GM19023 (cell line): Measurements from ENCODE around the gene PSMD13.
"Not testable (repeated sequence)": the region's sequence is repeated elsewhere in the genome, so short reads cannot be mapped to it uniquely, and the experiment has no call there.

Source experiments
- ATAC-seq: cut with Tn5 transposase; IDR thresholded peaks from one replicate; pipeline ENCODE4 v1.9.1; 2021; ENCODE audit warnings: mild to moderate bottlenecking, moderate library complexity; ENCODE audit not compliant: unreplicated experiment

The PSMD13 gene

DNA sequence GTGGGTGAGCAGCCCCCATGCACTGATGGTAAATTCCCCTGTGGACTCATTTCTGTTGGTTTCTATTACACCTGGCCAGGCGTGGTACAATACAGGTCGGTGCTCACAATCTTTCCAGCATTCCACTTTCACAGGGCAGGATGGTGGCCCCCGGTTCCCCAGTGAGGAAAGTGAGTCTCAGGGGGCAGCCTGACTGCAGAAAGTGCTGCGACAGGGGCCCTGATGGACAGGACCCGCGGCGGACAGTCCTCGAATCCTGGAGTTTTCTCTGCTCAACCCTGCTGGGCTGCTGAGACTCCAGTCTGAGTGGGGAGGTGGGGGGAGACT lies 49.1 kb downstream of the PSMD13 start:
- ATAC-seq, result no peak

DNA sequence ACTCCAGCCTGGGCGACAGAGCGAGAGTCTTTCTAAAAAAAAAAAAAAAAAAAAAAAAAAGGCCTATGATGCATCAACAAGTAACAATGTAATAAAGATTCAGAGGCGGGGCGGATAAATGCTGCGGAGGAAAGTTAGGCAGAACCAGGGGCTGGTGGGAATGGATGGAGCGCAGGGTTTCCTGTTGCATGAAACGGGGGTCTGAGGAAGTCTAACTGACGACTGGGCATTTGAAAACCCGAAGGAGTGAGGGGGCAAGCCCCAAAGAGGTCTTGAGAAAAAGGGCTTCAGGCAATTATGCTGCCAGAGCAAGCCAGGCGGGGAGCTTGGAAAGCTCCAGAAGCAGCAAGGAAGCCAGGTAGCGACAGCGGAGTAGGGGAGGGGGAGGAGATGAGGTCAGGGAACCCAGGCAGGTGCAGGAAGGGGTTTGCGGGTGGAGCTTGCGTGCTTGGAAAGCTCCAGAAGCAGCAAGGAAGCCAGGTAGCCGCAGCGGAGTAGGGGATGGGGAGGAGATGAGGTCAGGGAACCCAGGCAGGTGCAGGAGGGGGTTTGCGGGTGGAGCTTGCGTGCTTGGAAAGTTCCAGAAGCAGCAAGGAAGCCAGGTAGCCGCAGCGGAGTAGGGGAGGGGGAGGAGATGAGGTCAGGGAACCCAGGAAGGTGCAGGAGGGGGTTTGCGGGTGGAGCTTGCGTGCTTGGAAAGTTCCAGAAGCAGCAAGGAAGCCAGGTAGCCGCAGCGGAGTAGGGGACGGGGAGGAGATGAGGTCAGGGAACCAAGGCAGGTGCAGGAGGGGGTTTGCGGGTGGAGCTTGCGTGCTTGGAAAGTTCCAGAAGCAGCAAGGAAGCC lies 50.4 kb downstream of the PSMD13 start:
- not testable (repeated sequence) for ATAC-seq

DNA sequence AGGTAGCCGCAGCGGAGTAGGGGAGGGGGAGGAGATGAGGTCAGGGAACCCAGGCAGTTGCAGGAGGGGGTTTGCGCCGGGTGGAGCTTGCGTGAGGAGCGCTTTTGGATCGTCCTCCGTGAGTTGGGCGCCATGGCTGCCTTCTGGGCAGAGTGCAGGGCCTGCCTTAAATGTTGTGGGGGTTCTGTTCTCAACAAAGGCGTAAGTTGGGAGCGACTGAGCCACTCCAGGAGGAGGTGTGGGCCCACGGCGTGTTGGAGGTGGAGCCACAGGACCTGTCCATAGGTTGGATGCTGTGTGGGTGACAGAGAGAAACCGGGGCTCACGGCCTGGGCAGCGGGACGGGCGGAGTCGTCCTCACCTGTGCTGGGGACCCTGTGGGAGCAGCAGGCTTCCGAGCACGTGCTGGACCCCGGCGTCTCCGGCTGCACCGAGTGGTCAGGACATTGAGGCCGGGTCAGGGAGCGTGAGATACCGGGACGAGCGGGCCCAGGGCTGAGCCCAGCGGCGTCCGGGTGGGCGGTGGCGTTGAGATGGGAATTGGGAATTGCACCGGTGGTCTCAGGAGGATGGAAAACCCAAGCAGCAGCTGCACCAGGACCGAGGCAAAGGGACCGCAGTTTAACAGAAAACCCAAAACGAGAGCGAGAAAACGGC lies 51.2 kb downstream of the PSMD13 start:
- ATAC-seq, result no peak

DNA sequence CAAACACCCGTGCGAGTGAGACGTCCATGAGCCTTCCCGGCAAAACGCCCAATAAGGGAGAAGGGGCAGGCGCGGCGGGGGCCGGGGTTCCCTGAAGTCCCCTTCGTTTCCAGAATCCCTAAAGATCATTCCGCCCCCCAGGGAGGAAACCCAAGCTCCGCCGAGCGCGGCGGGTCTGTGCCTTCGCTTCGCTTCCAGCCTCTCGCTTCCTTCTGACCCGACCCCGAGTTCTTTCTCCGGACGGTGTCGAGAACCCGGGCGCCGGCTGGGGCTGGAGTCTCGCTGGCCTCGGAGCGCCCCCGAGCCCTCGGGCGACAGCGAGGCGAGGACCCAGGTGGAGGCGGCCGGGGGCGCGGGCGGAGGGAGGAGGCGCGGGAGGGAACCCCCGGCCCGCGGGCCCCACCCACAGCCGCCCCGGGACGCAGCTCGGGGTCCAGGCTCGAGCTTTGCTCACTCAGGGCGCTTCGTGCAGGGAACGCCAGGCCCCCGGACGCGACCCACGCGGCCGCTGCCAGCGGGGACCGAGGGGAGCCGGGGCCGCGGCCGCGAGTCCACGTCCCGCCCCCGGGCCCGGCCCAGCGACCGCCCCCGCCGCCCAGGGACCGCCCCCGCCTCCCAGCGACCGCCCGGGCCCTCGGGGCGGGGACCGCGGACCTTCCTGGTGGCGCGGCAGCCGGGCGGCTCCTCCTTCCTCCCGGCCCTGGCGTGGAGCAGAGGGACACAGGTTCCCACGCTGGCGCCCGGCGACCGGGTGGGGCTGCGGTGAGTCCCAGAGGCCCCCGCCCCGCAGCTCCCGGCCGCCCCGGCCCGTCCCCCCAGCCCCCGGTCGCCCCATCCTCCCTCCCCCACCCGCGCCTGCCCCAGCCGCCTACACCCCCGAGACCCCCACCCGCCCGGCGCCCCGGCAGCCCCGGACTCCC lies 52.0 kb downstream of the PSMD13 start, which contains the start of gene PGGHG:
TSS of gene PGGHG (plus strand) at position 649 of the 920 bp plus-strand sequence. CDS start 691 bp downstream, outside the sequence.
- peak; percentile 61 for ATAC-seq

DNA sequence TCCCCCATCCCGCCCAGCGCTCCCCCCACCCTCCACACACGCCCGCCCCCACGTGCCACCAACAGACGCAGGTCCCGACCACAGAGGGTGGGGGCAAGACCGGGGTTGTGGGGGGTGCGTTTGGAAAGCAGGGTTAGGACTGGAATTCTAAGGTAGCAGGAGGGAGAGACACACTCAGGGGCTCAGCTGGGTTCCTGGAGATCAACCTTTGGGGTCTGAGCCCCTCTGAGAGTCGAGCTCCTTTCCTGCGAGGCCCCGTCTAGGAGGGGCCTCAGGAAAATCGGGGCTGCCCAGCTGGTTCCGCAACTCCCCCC lies 52.6 kb downstream of the PSMD13 start:
- ATAC-seq, result no peak

DNA sequence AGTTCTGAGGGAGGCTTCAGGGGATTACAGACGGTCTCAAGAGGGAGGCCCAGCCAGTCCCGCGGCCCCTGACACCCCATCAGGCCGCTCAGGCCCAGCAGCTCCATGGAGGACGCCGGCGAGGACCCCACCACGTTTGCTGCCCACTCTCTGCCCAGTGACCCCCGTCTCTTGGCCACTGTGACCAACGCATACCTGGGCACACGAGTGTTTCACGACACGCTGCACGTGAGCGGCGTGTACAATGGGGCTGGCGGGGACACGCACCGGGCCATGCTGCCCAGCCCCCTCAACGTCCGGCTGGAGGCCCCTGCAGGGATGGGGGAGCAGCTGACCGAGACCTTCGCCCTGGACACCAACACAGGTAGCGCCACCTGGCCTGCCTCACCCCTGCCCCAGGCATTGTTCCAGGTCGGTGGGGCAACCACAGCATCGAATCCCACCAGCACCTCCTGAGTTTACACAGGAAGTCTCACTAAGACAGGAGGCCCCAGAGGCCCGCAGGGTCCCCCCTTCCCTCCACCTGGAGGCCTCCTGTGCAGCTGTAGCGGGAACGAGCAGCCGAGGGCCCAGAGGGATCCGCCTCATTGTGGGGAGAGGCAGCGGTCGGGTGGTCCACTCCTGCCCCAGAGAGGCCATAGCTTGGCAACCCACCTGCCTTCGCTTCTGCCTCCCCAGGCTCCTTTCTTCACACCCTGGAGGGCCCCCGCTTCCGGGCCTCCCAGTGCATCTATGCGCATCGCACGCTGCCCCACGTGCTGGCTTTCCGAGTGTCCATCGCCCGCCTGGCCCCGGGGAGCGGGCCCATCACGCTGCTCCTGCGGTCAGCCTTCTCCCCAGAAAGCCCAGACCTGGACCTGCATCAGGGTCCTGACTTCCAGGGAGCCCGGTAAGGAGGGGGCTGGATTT lies 53.2 kb downstream of the PSMD13 start:
- no peak for ATAC-seq

DNA sequence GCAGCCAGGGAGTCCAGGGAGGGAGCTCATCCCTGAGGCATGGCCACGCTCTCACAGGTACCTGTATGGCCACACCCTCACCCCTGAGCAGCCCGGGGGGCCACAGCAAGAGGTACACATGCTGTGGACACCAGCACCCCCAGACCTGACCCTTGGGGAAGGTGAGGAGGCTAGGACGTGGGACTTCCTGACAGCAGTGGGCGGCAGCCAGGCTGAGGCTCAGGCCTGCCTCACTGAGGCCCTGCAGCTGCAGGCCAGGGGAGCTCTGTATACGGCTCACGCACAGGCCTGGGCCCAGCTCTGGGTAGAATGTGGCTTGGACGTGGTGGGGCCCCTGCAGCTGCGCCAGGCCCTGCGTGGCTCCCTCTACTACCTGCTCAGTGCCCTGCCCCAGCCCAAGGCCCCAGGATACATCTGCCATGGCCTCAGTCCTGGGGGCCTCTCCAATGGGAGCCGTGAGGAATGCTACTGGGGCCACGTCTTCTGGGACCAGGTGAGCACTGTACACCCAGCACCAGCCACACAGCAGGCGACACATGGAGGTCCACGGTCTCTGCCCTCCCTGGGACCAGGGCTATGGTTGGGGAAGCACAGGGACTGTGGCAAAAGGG lies 54.0 kb downstream of the PSMD13 start:
- no peak for ATAC-seq

DNA sequence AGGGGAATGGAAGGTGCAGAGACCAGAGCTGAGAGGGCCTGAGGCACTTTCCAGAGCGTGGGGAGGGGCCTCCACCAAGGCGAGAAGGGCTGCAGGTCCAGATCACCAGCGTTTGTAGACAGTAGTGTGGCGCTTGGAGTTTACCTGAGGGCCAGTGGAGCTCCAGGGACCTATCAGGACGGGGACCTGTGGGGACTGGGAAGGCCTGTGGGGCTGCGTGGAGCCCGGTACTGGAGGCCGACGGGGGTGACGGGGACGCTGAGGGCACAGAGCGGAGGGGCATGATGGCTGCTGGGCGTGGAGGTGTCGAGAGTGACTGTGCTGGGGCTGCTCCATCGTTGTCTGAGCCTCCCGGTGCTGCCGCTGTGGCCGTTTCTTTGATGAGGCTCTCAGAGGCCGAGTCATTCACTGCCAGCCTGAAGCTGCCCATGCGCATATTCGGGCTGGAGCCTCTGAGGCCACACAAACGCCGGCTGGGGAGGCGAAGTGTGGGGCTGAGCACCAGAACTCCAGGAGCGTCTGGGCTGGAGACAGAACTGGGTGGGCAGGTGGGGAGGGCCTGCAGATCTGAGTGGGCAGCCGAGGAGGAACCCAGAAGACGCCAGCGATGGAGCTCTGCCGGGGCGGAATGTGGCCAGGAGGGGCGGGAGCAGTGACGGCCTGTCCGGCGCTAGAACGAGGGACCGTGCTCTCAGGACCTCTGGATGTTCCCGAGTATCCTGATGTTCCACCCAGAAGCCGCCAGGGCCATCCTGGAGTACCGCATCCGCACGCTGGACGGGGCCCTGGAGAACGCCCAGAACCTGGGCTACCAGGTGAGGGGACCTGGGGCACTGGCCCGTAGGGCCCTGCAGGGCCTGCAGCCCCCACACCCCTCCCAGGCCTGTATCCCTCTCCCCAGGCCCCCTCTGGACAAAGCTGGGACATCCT lies 54.8 kb downstream of the PSMD13 start:
- ATAC-seq, result no peak

DNA sequence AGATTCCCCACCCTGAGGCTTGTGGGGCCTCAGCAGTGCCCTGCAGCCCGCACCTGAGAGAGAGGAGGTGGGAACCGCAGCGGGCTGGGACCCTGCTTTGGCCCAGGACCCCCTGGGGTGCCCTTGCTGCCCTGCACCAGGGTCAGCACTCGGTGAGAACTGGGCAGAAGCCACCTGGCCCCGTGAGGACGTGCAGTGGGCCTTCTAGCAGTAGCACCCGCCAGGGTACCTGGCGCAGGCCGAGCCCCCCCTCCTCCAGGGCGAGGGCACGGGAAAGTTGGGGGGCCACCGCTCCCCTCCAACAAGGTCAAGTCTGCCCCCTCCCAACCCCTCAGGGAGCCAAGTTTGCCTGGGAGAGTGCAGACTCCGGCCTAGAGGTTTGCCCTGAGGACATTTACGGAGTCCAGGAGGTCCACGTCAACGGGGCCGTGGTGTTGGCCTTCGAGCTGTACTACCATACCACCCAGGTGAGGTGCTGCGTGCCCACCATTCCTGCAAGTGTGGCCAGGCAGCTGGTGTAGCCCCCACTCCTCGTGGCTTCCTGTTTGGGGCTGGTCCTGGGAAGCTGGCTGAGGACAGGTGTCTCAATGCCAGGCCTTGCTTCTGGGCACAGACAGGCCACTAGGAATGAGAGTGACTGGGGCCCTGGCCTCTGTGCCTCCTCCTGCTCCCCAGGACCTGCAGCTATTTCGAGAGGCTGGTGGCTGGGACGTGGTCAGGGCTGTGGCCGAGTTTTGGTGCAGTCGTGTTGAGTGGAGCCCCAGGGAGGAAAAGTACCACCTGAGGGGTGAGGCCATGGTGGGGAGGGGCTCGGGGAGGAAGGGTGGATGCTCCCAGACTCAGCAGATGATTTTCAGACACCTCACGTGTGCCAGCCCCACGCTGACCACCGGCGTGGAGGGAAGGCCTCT lies 55.7 kb downstream of the PSMD13 start:
- ATAC-seq, result no peak

DNA sequence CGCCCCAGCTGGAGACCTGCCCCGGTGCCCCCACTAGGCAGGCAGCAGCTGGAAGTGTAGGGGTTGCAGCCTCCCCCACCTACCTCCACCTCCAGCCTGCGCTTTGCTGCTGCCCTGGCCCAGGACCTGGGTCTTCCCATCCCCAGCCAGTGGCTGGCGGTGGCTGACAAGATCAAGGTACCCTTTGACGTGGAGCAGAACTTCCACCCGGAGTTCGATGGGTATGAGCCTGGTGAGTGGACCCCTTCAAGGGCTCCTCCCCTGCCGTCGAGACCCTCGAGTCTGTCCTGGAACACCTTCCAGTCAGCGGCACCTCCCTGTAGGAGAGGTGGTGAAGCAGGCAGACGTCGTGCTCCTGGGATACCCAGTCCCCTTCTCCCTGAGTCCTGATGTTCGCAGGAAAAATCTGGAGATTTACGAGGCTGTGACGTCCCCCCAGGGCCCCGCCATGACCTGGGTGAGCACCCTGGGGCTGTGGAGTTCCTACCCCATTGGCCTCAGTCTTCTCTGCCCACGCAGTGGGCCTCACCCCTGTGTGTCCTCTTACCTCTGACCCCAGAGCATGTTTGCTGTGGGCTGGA lies 56.6 kb downstream of the PSMD13 start:
- no peak for ATAC-seq

DNA sequence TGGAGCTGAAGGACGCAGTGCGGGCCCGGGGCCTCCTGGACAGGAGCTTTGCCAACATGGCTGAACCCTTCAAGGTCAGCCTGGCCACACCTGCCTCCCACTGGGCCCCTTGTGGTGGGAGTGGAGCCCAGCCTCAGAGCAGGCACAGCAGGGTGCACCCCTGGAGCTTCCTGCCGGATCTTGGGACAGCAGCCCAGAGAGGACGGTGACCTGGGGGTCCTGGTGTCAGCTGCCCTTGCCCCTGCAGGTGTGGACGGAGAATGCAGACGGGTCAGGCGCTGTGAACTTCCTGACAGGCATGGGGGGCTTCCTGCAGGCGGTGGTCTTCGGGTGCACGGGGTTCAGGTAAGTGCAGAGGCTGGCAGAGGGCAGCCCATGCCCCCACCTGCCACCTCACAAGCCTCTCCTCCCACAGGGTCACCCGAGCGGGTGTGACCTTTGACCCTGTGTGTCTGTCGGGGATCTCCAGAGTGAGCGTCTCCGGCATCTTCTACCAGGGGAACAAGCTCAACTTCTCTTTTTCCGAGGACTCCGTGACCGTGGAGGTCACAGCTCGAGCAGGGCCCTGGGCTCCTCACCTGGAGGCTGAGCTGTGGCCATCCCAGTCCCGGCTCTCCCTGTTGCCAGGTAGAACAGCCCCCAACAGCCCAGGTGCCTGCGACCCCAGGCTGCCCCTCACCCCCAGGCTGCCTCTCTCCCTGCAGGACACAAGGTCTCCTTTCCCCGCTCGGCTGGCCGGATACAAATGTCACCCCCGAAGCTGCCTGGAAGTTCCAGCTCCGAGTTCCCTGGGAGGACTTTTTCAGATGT lies 57.3 kb downstream of the PSMD13 start:
- ATAC-seq, result no peak

DNA sequence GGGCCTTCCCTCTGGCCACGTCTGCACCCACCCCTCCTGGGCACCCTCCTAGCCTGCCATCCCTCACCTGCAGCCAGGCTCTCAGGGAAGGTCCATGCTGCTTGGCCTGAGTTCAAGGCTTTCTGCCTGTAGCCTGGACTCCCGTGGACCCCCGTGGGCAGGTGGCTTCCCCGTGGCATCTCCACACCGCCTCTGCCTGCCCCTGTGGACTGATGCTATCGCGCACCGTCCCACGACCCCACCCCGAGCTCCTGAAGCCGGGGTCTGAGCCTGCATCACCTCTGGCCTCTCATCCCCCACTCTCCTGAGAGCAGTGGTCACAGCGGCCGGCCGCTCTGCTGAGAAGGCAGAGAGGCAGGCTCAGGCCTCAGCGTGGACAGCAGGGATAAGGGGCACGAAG lies 58.0 kb downstream of the PSMD13 start:
- no peak for ATAC-seq

DNA sequence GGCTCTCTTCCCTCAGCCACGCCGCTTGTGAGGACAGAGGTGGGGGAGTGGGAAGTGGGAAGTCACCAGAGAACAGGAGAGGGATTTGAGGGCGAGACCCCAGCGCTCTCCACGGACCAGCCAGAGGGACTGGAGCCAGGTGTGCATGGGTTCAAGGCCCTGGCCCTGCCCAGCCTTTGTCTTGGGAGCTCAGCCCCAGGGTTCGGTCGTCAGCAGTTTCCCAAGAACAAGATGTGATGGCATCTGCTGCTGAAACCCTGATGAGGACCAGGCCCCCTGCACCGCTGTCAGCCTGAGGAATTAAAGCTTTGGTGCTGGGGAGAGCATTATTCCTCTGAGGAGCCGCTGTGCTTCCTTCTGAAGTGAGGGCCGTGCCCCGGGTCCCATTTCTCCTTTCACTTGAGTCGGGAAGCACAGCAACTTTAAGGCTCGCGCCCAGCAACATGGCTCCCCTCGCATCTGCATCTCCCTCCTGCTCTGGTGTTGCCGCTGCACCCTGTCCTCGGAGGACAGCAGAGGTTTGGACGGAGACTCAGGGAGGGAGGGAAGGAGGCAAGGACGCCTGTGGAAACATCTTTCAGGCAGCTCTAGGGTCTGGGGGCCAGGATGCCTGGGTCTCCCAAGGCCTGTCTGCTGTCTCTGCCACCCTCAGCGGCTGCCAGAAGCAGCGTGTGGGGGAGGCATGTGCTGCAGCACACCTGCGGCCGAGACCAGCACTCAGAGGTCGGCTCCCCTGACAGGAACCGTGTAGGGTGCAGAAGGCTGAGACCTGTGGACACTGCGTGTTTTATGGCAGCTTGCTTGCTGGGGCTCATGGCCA lies 58.8 kb downstream of the PSMD13 start:
- ATAC-seq, result no peak

DNA sequence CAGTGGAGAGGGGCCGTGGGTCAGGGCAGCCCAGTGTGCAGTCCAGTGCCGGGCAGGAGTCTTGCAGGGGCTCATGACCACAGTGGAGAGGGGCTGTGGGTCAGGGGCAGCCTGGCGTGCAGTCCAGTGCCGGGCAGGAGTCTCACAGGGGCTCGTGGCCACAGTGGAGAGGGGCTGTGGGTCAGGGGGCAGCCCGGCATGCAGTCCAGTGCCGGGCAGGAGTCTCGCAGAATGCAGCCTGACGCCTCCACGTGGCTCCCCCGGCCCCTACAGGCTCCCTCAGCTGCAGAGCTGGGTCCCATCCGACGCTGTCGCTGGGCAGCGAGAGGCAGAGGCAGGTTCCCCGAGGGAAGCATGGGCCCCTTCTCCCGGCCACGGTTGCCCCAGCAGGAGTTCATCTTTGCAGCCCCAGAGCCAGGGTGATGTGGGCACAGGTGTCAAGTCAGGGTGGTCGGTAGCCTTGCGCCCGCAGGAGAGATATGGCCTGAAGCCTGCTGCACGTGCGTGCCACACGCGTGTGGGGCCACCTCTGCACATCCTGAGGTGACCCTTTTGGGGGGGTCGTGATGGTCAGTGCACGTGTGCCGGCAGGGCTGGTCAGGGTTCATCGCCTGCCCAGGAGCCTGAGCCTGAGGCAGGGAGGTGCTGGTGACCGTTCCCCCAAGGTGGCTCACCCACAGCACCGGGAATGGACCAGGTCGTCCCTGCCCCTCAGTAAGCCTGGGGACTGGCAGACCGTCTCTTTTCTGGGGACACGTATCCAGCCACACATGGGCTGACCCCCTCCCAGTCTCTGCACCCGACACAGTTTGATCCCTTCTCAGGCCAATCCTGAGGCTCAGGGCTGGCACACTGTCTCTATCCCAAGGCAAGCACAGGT lies 59.6 kb downstream of the PSMD13 start:
- ATAC-seq, result no peak

DNA sequence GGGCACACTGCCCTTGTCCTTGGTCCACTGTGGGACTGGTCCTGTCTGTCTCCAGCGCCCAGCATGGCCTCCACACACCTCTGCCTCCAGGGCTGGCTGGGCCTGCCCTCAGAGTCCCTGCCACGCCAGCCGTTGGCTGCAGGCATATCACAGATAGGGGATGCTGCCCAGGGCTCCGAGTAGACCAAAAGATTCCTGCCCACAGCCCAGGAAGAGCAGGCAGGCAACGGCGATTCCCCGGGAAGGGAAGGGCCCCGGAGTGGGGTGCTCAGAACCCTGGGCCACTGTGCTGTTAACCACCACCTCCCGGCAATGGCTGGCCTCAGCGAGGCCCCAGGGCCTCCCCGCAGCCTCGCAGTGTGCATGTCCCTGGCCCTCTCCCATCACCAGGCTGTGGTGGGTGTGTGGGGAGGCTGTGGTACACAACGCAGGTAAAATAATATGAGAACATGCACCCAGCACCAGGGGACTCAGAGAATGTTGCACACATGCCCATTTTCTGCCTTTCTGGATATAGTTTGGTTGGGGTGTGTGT lies 60.3 kb downstream of the PSMD13 start:
- no peak for ATAC-seq
